Neural progenitor cell (in vitro differentiated cells): ENCODE measurements around the gene SPON1. TPM values are rescaled to one million over a fixed set of nuclear protein-coding genes. Genes with fewer than 3 reads are reported as not detected.

Experiments used
- DNase-seq: peaks from one replicate; pipeline ENCODE4 v3.0.0-alpha.2; 2016; ENCODE audit warnings: low spot score
- H2AFZ ChIP-seq: fragments of 200-600 bp; sonication (generic); replicated peaks from 2 replicates; pipeline ENCODE4 v1.6.1; 2016; ENCODE audit warnings: antibody characterized with exemption
- H3F3A ChIP-seq: fragments of 200-600 bp; sonication (generic); 2 replicates; pipeline ENCODE4 v1.6.1; 2016; ENCODE audit warnings: antibody characterized with exemption, low read depth
- H3K27ac ChIP-seq: fragments of 200-600 bp; sonication (generic); 2 replicates; pipeline ENCODE4 v1.5.1; 2016; ENCODE audit warnings: mild to moderate bottlenecking
- H3K27me3 ChIP-seq: fragments of 200-600 bp; sonication (generic); 2 replicates; pipeline ENCODE4 v1.6.1; 2016; ENCODE audit warnings: mild to moderate bottlenecking, moderate library complexity
- H3K36me3 ChIP-seq: fragments of 200-600 bp; sonication (generic); 2 replicates; pipeline ENCODE4 v1.5.1; 2016
- H3K4me1 ChIP-seq: fragments of 200-600 bp; sonication (generic); 2 replicates; pipeline ENCODE4 v1.6.1; 2016; ENCODE audit warnings: mixed run types
- H3K4me2 ChIP-seq: fragments of 200-600 bp; sonication (generic); 2 replicates; pipeline ENCODE4 v1.6.1; 2016
- H3K4me3 ChIP-seq: fragments of 200-600 bp; sonication (generic); 2 replicates; pipeline ENCODE4 v1.5.1; 2016
- H3K79me2 ChIP-seq: fragments of 200-600 bp; sonication (generic); 2 replicates; pipeline ENCODE4 v1.6.1; 2016; ENCODE audit warnings: low read depth
- H3K9ac ChIP-seq: fragments of 200-600 bp; sonication (generic); 2 replicates; pipeline ENCODE4 v1.6.1; 2016
- H3K9me3 ChIP-seq: fragments of 200-600 bp; sonication (generic); 2 replicates; pipeline ENCODE4 v1.5.1; 2016; ENCODE audit warnings: low read depth
- H4K20me1 ChIP-seq: fragments of 200-600 bp; sonication (generic); 2 replicates; pipeline ENCODE4 v1.6.1; 2016; ENCODE audit warnings: low read depth
- H3K27ac Mint-ChIP-seq: 3 replicates; pipeline ENCODE4 v1.8.0; 2021; ENCODE audit warnings: mixed read lengths
- H3K27me3 Mint-ChIP-seq: 2 replicates; pipeline ENCODE4 v1.8.0; 2022; ENCODE audit warnings: low read depth, mild to moderate bottlenecking, inconsistent platforms, moderate library complexity, mixed read lengths; ENCODE audit not compliant: insufficient read depth
- H3K36me3 Mint-ChIP-seq: 3 replicates; pipeline ENCODE4 v1.8.0; 2021; ENCODE audit warnings: mixed read lengths
- H3K4me1 Mint-ChIP-seq: 3 replicates; pipeline ENCODE4 v1.8.0; 2021; ENCODE audit warnings: mixed read lengths
- H3K4me3 Mint-ChIP-seq: 3 replicates; pipeline ENCODE4 v1.8.0; 2021; ENCODE audit warnings: mild to moderate bottlenecking, moderate library complexity, mixed read lengths
- H3K9me3 Mint-ChIP-seq: 3 replicates; pipeline ENCODE4 v1.8.0; 2020; ENCODE audit warnings: mixed read lengths
- EZH2 ChIP-seq: fragments of 200-600 bp; sonication (generic); IDR thresholded peaks from 2 replicates; pipeline ENCODE4 v1.6.1; 2017; ENCODE audit warnings: antibody characterized with exemption, mild to moderate bottlenecking, moderate library complexity
- EZH2phosphoT487 ChIP-seq: fragments of 200-600 bp; sonication (generic); IDR thresholded peaks from 2 replicates; pipeline ENCODE4 v1.6.1; 2017; ENCODE audit warnings: antibody characterized with exemption
- total RNA-seq: library from RNA; depleted of rRNA; stranded (reverse); fragments of >200 nt; gene quantifications from 2 replicates; pipeline ENCODE4 v1.2.3, GENCODE V29; 2015; ENCODE audit warnings: low replicate concordance
- TF ChIP-seq, protein P1 (sequence below): fragments of 200-600 bp; sonication (generic); IDR thresholded peaks from 2 replicates; pipeline ENCODE4 v1.5.1; 2017; ENCODE audit warnings: antibody characterized with exemption, mild to moderate bottlenecking

The SPON1 gene
- total RNA-seq, 1 donor from 2014 or later = 35.4 TPM

DNA sequence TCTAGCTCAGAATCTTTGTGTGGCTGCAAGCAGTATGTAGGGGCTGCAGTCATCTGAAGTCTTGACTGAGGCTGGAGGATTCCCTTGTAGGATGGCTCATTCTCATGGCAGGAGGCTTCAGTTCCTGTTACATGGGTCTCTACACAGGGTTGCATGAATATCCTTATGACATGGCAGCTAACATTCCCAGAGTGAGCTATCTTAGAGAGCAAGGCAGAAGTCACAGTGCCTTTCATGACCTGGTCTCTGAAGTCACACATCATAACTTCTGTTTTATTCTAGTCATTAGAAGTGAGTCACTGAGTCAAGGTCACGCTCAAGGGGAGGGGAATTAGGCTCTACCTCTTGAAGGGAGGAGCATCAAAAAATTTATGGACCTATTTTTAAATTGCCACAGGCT is 10.3 kb upstream of the SPON1 start:
- H3K27ac ChIP-seq = no peak overlapping the region
- H3K4me1 ChIP-seq = peaks cover 5% of the 10 kb centered on the region
- no peaks in the 10 kb centered on the region for H3K79me2 ChIP-seq
- H3K27ac Mint-ChIP-seq = no peak overlapping the region
- no peaks in the 10 kb centered on the region for H3K36me3 ChIP-seq
- TF ChIP-seq EZH2 = no peak
- no peak for TF ChIP-seq EZH2phosphoT487
- TF ChIP-seq, protein P1, sequence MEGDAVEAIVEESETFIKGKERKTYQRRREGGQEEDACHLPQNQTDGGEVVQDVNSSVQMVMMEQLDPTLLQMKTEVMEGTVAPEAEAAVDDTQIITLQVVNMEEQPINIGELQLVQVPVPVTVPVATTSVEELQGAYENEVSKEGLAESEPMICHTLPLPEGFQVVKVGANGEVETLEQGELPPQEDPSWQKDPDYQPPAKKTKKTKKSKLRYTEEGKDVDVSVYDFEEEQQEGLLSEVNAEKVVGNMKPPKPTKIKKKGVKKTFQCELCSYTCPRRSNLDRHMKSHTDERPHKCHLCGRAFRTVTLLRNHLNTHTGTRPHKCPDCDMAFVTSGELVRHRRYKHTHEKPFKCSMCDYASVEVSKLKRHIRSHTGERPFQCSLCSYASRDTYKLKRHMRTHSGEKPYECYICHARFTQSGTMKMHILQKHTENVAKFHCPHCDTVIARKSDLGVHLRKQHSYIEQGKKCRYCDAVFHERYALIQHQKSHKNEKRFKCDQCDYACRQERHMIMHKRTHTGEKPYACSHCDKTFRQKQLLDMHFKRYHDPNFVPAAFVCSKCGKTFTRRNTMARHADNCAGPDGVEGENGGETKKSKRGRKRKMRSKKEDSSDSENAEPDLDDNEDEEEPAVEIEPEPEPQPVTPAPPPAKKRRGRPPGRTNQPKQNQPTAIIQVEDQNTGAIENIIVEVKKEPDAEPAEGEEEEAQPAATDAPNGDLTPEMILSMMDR = no peak
- peaks cover 6% of the 10 kb centered on the region for H3K4me1 Mint-ChIP-seq
- H3K9ac ChIP-seq = no peak overlapping the region
- H3K9me3 Mint-ChIP-seq = no peaks in the 10 kb centered on the region
- H2AFZ ChIP-seq = no peak overlapping the region
- DNase-seq = no peak
- H3K4me3 ChIP-seq = no peak overlapping the region
- no peak overlapping the region for H3K4me3 Mint-ChIP-seq
- no peaks in the 10 kb centered on the region for H3K9me3 ChIP-seq
- H4K20me1 ChIP-seq = no peaks in the 10 kb centered on the region
- H3K4me2 ChIP-seq = no peak overlapping the region
- H3K27me3 Mint-ChIP-seq = no peaks in the 10 kb centered on the region
- no peaks in the 10 kb centered on the region for H3K27me3 ChIP-seq
- H3F3A ChIP-seq = peaks cover 9% of the 10 kb centered on the region
- H3K36me3 Mint-ChIP-seq = no peaks in the 10 kb centered on the region

DNA sequence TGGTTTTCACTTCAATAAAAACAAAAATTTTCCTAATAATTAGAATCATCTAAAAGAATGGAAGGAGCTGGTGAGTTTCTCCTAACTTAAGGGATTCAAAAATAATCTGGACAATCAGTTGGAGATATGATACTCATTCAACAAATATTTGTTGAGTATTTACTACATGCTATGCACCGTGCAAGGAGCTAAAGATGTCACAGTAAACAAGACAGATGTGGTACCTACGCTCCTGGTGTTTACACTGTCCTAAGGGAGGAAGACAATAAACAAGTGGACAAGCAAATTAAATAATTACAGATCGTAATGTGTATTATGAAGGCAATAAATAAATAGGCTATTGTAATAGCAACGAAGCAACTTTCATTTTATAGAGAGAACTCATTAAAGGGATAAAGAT is 9.9 kb upstream of the SPON1 start:
- peaks cover 9% of the 10 kb centered on the region for H3F3A ChIP-seq
- H3K27me3 ChIP-seq = no peaks in the 10 kb centered on the region
- no peak overlapping the region for H3K4me3 ChIP-seq
- H3K36me3 ChIP-seq = no peaks in the 10 kb centered on the region
- H3K4me1 ChIP-seq = peaks cover 5% of the 10 kb centered on the region
- no peaks in the 10 kb centered on the region for H3K9me3 ChIP-seq
- no peak overlapping the region for H3K4me3 Mint-ChIP-seq
- H3K4me1 Mint-ChIP-seq = peaks cover 4% of the 10 kb centered on the region
- H3K27me3 Mint-ChIP-seq = no peaks in the 10 kb centered on the region
- no peak for TF ChIP-seq EZH2
- TF ChIP-seq, protein P1 = no peak
- TF ChIP-seq EZH2phosphoT487 = no peak
- no peak overlapping the region for H2AFZ ChIP-seq
- H4K20me1 ChIP-seq = no peaks in the 10 kb centered on the region
- H3K4me2 ChIP-seq = no peak overlapping the region
- no peak overlapping the region for H3K27ac ChIP-seq
- no peaks in the 10 kb centered on the region for H3K36me3 Mint-ChIP-seq
- no peak overlapping the region for H3K9ac ChIP-seq
- no peak for DNase-seq
- no peaks in the 10 kb centered on the region for H3K79me2 ChIP-seq
- H3K27ac Mint-ChIP-seq = no peak overlapping the region
- no peaks in the 10 kb centered on the region for H3K9me3 Mint-ChIP-seq

DNA sequence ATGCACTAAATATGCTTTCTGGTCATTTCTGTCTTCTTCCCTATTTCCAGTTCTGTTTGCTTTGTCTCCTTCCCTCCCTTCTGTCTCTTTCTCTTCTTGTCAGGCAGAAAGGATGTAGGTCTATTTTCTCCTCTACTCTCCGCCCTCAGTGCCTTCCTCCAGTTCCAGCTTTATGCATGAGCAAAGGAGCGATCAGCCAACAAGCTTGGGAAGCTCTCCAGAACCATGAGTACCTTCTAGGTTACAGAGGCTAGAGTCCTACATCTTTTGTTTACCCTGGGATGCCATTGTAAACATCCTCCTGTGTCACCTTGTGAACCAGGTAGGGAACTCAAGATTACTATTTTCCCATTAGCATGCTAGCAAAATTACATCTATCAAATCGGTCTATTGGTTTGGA is 7.9 kb upstream of the SPON1 start:
- H3K27ac Mint-ChIP-seq = no peak overlapping the region
- Histone ChIP-seq H3K27me3 (peaks cover 6% of the 10 kb centered on the region), H3K4me1 (peaks cover 13% of the 10 kb centered on the region), H2AFZ (no peak overlapping the region), H3K4me2 (no peak overlapping the region), H3F3A (peaks cover 9% of the 10 kb centered on the region), H3K4me3 (no peak overlapping the region), H4K20me1 (no peaks in the 10 kb centered on the region), H3K79me2 (no peaks in the 10 kb centered on the region), H3K36me3 (no peaks in the 10 kb centered on the region), H3K9ac (no peak overlapping the region), H3K27ac (no peak overlapping the region), H3K9me3 (no peaks in the 10 kb centered on the region)
- no peaks in the 10 kb centered on the region for H3K36me3 Mint-ChIP-seq
- H3K4me3 Mint-ChIP-seq = no peak overlapping the region
- no peak for DNase-seq
- H3K4me1 Mint-ChIP-seq = peaks cover 10% of the 10 kb centered on the region
- no peaks in the 10 kb centered on the region for H3K9me3 Mint-ChIP-seq
- TF ChIP-seq EZH2phosphoT487 (no peak), EZH2 (no peak)
- TF ChIP-seq, protein P1 = no peak
- H3K27me3 Mint-ChIP-seq = no peaks in the 10 kb centered on the region
